DMS53 treated with DMSO at 0.1 percent for 48 hours (cell line): ENCODE measurements around the gene LBH.

Experiments
- DNase-seq: peaks from one replicate; lab custom pipeline; 2025; ENCODE audit not compliant: unreplicated experiment; lab: John Stamatoyannopoulos, UW

LBH gene

DNA sequence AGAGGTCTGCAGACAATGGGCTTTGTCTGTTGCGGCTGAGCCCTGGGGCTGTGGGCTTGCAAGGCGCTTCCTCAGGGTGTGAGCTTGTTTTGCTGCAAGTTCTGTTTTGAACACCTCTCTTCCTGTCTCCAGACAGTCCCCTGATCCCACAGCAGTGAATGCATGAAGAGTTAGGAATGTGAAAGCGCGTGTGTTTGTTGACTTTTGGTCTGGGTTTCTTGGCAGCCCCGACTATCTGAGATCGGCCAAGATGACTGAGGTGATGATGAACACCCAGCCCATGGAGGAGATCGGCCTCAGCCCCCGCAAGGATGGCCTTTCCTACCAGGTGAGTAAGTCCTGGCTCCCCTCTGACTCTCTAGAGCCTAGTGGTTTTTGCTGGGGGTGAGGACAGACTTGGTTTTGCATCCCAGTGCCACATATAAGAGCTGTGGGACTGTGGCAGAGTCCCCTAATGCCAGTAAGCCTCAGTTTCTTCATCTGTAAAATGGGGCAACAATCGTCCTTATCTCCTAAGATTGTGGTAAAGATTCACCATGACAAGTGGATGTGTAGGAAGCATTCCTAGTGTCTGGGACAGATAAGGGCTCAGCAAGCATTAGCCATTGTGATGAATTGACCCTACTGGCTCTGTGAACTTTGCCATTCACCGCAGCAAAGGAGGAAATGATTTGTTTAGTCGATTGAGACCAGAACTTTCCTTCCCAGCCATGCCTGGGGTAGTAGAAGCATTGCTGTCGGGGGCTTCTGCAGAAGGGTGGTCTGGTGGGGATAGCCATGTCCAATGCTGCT lies 3.0 kb downstream of the LBH start:
- DNase-seq: no peak

DNA sequence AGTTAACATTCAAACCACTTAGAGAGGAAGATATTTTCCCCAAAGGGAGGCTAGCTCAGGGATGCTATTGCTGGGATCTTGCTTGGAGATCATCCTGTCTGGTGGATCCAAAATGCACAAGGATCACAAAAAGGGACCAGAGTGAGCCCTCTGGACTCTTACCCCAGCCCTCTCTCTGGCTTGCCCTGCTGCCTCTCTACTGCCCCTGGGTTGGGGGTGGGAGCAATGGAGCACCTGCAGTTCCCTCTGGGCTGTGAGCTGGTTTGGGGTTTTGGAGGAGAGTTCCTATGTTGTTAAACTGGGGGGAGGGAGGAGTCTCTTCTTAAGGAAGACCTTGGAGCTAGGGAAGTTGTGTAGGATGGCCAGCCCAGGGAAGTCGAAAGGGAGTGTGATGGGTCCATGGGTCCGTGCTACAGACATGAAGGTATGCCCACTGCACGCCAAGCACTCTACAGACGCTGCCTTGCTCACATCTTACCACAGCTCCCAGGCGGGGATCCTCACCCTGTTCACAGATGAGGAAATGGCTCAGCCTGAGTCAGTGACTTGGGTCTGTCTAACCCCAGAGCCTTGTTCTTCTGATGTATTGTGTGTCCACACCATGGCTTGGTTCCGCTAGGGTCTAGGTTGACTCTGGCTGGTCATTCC lies 3.8 kb downstream of the LBH start:
- DNase-seq: no peak

DNA sequence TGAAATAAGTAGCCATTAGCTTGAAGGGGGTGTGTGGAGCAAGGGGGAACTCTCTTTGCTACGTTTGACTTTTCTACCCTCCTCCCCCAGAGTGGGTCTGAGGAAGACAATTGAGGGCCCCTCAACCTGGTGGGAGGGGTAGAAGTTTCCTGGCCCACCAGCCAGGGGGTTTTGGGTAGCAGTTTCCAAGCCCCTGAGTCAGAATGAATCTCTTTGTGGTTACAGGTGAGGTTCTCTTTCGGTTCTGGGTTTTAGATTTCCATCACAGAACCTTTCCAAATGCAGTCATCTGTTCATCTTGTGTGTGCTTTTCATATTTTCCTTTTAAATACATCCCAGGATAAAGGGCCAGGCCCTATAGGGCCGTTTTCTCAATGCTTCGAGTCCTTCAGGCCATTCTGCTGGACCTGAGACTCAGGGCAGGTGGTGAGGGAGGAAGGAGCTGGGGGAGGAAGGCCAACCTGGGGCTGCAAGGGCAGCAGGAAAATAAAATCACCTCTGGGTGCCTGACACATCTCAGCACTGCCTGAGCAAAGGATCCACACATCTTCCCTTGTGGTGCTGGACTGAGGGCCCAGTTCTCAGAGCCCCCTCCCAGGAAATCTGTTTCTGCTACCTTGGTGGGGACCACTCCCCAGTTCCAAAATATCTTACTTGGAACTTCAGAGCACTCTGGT lies 4.7 kb downstream of the LBH start:
- DNase-seq: no peak

DNA sequence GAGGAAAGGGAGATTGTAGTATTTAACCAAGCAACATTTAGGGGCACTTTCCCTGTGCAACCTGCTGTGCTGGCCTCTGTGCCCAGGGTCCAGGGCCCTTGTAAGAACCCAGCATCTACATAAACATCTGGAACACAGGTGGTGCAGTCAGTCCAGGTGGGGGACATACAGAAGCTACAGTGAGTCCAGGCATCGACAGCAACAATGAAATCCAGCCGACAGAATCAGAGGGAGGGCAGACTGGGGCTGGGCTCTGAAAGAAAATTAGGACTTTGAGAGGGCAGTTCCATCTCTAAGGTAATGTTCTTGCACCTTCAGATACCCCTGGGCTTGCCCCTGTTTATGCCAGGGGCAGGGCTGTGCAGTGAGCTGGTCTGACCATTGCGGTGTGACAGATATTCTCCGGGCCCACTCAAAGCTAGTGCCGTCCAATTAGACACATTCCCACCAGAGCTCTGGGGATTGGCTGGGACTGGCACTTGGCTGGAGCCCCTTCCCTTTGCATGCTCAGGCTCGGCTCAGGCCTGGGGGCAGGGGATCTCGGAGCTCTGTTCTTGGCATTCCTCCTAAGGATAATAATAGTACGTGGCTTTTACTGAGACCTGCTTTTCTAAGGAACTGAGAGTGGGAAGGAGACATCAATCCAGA lies 5.4 kb downstream of the LBH start:
- DNase-seq: no peak

DNA sequence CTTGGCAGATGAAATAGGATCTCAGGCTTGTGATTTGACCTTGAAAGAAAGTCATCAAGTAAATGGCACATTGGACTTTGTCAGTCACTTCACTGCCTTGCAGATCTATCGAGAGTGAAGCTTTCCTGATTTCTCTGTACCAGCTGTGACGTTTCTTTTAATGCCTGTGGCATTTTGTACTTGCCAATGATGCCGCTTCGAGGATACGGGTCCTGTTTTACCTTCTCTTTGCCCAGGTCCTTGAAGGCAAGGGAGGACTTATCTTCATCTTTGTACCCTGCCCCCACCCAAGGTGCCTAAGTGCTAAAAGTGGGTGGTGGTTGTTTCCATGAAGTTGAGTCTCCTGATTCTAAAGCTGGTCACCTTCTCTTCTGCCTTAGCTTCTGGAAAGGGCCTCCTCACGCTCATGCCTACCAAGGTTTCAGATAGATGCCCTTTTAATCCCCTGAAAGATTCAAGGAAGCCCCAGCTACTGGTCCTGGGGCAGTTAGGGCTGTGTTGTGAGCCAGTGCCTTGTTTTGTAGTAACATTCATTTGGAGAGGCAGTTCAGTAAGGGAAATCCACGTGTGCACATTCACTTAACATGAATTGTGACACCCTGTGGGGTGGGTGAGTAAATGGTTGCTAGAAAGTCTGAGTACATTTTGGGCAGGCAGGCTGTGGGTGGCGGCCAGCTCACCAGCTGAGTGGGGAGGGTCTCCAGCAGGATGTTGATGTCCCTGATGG lies 6.1 kb downstream of the LBH start:
- no peak for DNase-seq

DNA sequence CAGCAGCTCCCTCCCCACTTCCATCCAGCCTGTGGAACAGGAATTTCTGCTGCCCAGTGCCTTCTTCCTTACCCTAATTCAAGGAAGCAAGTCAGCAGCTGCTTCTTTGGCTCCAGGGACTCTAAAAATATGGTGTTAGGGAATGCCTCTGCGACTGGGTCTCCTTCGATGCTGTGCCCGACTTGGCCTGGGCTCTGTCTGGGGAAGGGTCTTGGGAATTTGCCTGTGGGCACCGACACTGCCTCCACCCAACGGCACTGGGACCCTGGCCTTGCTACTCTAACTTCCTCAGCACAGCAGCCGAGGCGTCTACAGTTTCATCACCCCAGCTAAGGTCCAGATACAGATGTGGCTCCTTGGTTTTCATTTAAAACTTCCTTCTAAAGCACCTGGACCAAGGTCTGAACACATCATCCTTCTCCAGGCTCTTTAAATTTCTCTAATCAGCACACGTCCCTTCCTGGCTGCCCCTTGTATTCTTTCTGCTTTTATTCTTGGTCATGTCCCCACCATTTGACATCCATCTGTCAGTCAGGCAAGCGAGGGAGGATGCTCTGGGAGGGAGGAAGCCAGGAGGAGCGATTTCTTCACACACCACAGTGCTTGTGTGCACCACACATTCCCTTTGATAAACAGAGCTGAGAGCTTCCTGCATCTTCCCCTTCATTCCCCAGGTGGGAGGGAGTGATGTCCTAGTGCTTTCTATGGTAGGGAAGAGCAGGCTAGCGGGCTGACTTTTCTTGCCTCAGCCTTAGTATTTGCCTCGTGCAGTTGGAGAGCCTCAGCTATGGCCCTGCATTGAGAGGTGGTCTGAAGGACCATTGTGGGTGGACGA lies 6.8 kb downstream of the LBH start:
- no peak for DNase-seq

DNA sequence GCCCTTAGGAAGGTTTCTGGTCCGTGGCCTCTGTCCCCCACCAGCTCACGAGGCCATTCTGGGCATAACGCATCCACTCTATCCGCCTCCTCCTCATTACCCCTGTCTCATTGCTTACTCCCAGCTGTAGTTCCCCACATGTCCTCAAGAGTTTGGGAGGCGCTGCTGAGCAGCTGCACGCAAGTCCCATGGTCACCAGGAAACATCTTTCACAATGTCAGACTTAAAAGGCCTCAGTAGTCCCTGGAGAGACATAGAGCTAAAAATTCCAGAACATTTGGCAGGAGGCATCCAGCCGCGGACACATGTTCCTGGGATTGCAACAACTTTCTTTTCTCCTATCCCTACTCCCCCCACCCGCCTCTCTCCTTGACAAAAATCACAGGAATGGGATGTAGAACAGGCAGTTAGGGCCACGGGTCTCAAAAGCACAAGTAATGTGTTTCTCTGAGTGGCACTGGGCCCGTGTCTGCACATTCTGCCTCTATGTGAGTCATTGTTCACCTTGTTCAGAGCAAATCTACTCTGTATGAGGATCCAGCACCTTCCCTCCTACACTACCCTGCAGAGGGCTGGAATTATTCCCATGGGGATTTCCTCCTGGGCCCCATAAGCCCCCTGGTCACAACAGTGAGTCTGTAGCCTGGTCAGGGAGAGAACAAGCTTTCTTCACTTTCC lies 8.1 kb downstream of the LBH start:
- peak; percentile 26 for DNase-seq

DNA sequence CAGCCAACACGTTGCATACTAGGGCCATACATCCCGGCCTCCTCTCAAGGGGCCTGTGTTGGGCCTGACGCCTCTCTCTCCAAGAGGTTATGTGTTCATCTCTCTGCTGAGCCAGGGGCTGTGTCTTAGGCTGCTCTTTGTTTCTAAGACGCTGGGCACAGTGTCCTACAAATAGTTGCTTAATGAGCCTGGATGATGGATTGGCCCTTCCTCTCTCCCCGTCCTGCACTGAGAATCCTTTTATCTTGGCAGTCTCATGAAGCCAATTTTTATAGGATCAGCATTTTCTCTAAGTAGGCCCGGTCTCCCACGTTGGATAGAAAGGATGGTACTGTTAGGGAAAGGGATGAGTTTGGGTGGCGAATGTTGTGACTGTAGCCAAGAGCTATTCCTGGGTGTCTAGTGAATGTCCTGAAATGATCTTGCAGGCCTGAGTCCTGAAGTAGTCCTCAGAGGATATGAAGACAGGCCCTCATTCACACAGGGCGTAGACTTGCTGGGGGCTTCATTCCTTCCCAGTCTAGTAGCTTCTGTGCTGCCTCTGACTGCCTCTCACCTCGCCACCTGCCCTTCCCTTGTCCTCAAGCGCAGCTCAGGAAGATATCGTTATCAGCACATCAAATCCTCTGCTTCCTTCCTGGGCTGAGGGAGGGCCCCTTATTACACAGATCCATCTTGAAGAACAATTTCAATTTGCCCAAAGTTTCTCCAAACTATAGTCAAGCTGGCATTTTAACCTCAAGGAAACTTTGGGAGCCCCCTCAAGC lies 8.8 kb downstream of the LBH start:
- DNase-seq: no peak

DNA sequence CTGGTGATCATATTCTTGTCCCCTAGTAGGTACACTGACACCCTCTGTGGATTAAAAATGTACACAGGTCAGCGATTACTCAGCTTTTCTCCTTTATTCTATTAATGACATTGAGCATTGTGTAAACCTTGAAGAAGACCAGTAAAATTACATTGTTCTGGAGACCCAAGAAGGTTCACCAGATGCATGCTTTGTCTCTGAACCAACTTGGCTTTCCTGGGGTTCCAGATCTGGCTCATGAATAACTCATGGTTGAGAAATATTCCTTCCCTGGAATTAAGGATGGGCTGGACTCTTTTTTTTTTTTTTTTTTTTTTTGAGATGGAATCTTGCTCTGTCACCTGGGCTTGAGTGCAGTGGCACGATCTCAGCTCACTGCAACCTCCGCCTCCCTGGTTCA lies 11.9 kb downstream of the LBH start:
- DNase-seq: no peak

DNA sequence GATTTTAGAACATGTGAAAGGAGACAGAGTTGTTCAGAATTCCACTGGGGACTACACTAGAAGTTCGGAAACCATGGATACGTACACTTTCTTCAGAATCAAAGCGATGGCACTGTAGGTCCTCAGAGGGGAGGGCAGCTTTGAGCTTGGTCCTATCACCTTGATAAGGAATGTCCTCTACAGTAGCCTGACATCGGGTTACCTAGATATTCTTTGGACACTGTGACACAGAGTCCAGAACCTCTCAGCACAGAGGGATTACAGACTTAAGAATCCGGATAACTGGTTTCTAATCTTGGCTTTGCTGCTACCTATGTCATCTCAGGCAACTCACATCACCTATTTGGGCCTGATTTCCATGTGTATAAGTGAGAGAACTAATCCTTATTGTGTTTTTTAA lies 14.0 kb downstream of the LBH start:
- no peak for DNase-seq

DNA sequence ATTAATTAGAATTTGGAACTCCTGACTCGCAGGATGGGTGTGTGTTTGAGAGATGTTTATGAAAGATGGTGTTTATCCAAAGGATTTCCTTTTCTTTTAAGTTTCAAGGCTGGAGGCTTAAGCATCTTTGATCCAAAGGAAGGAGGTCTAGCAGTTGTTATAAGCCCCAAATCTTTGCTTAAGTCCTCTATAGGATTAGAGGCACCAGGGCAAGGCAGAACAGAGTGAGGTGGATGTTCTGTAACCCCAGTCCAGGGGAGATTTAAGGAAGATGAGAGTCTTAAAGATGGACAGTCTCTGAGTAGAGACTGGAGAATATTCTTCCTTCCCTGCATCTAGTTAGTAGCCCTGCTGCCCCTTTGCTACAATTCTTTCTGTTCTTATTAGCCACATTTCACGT lies 17.5 kb downstream of the LBH start:
- no peak for DNase-seq

DNA sequence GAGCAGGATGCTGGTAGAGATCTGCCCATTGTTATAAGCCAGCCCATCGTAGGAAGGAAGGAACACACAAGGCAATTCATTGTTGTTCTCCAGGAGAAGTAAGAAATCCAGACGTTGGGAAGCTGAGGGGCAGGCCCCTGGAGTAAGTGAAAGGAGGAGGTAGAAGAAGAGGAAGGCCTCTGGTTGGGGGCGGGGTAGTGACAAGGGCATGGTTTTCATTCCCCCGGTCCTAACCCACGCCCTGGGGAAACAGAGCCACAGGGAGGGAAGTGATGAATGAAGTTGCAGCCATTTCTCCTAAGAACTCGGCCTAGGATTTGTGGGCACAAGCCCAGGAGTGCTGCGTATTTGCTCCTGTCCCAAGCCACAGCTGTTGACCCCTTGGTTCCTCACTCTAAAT lies 18.0 kb downstream of the LBH start:
- no peak for DNase-seq

DNA sequence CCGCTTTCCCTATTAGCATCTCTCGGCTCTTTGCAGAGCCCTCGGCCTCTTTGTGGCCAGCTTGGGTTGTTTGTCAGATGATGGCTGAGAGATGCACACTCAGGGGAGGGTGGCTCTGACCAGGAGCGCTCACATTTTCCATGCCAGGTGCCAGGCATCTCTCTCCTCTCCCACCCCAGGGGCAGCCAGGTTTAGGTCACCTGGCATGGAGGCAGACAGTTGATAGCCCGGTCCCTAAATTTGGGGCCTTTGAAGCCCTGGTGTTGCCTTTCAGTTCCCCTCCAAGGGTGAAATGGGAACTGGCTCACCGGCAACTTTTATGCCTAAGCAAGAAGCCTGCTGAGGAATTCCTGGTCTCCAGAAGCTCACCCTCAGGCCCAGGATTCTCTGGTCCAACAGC lies 19.1 kb downstream of the LBH start:
- no peak for DNase-seq

DNA sequence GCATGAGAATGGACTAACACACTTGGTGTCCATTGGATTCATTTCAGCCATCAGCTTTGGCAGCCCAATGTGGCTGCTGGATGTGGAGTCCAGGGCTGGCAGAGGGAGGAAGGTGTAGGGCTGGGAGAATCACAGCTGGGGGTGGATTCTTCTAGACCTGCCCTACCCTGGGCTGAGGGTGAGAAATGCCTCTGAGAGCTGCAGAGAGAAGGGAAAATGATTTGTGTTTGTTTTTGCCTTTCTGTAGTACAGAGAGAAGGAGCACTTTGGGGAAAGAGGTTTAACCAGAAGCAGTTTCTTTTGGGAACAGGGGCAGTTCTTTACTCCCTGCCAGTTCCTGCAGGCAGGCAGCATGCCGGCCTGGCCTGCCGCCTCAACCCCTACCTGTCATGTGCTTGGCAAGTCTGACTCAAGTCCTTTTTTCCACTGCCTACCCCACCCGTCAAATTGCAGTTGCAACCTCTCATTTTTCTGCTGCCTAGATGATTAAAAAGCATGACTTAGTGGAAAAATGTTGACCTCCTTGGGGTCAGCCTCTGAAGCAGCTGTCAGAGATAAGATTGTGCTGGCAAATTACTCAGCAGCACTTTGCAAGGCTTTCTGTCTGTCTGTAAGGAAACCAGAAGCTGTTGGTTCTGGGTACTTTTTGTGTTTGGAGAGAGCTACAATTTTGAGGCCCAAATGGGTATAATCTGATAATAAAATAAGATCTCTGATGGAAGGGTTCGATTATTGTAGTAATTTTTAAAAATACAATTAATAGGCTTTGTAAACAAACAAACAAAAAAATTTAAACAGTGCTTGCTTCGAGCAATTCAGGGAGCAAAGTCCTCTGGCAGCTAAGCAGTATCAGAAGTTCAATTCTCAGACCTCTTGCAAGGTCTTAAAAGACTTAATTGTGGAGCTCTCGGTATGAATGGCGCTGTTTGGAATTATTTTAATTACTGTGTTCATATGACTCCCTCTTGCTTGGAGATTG lies 21.7 kb downstream of the LBH start:
- DNase-seq: no peak

DNA sequence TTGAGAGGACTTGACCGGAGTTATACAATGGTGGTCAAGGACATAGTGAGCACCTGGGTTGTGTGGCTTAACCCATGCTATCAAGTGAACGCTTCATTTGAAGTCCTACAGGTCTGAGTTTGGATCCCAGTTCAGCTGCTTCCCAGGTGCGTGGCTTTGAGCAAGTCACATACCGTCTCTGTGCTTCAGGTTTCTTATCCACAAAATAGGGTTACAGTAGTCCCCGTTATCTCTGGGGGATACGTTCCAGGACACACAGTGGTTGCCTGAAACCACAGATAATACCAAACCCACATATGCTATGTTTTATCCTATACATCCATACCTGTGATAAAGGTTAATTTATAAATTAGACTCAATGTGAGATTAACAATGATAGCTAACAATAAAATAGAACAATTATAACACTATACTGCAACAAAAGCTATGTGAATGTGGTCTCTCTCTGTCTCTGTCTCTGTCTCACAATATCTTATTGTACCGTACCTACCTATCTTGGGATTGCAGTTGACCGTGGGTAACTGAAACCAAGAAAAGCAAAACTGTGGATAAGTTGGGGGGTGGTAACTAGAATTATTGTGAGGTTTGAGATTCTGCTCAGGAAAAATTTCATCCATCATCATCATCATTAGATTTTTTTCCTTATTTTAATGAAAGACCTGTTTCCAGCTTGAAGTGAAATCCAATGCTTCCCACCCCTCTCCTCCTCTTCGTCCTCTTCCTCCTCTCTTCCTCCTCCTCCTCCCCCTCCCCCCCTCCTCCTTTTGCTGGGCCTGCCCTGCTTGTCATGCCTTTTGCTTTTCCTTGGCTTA lies 22.7 kb downstream of the LBH start:
- DNase-seq: no peak

DNA sequence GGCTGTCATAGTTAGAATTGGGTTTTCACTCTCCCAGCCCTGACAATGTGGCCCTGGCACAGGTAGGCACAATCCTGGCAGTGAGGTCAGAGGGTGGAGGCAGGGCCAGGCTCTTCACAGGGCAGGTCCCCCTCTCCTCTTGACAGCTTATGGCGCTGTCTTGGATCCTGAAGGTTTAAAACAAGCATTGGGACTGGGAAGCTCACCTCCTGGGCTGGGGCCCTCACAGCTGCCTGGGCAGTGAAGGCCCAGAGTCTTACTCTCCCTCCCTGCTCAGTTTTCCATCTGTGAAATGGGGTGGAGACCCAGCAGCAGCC lies 23.3 kb downstream of the LBH start:
- no peak for DNase-seq

DNA sequence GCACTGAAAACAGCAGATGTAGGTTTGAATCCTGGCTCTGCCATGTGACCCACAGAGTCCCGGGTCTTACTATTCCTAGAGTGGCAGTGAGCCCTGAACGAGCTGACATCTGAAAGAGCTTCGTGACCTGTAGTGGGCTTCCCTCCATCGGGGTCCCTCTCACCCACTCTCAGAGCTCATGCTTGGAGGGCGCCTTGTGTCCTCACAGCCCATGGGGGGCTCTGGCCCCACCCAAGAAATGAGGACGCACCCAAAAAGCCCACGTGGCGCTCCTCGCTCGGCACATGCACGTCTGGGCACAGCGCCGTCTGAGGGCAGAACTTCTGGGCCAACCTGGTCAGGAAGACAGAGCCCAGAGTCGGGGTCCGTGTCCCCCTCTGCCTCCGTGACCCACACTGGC lies 23.7 kb downstream of the LBH start:
- DNase-seq: no peak
